K562 (cell line): Measurements from ENCODE around the gene ARHGEF25.

Source experiments
- BACH1 ChIP-seq: fragments of 200-800 bp; sonication (Bioruptor generic); IDR thresholded peaks from 2 replicates; pipeline ENCODE4 v1.6.1; 2016; ENCODE audit warnings: missing genetic modification characterization, missing compliant biosample characterization
- CHD4 ChIP-seq: fragments of 200-600 bp; sonication (generic); IDR thresholded peaks from 3 replicates; pipeline ENCODE4 v1.6.1; 2012; ENCODE audit warnings: low read depth, mild to moderate bottlenecking, mixed read lengths, low read length, inconsistent platforms; ENCODE audit not compliant: insufficient read depth, insufficient replicate concordance, poor library complexity, severe bottlenecking
- EZH2 ChIP-seq: IDR thresholded peaks from 2 replicates; pipeline ENCODE4 v1.6.1; 2012; ENCODE audit warnings: low read depth, mild to moderate bottlenecking, inconsistent platforms, low read length, borderline replicate concordance
- HCFC1 ChIP-seq: IDR thresholded peaks from 2 replicates; pipeline ENCODE4 v1.6.1; 2012; ENCODE audit warnings: low read depth, low read length, improper control_type of control experiment
- JUND ChIP-seq, 2 experiments: IDR thresholded peaks; 2 replicates in 1 of 2; 3 replicates in 1 of 2; pipeline ENCODE4 v1.6.1; 2011; ENCODE audit warnings: borderline replicate concordance in 2 of 2, low read depth in 2 of 2, low read length in 2 of 2, improper control_type of control experiment in 1 of 2, missing biosample characterization in 1 of 2, missing genetic modification characterization in 1 of 2, missing genetic modification reagents in 1 of 2
- MEF2A ChIP-seq: IDR thresholded peaks from 2 replicates; pipeline ENCODE4 v1.6.1; 2011; ENCODE audit warnings: low read depth, mild to moderate bottlenecking, low read length, moderate library complexity; ENCODE audit not compliant: control insufficient read depth
- MIER1 ChIP-seq: fragments of 450-650 bp; IDR thresholded peaks from 2 replicates; pipeline ENCODE4 v1.6.1; 2016; ENCODE audit warnings: antibody characterized with exemption, mild to moderate bottlenecking, low read depth
- RAD21 ChIP-seq, 2 experiments: fragments of 250-450 bp in 1 of 2; fragments of 450-650 bp in 1 of 2; sonication (Bioruptor Pico) in 1 of 2; formaldehyde crosslinking in 1 of 2; IDR thresholded peaks in 1 of 2; conservative IDR thresholded peaks in 1 of 2; 2 replicates each; pipeline versions ENCODE4 v1.4.0 to v1.8.0; 2020 to 2022; ENCODE audit warnings: mild to moderate bottlenecking in 2 of 2, moderate library complexity in 1 of 2
- REST ChIP-seq, 2 experiments: fragments of 450-650 bp; formaldehyde crosslinking in 1 of 2; IDR thresholded peaks; 2 replicates each; pipeline versions ENCODE4 v1.4.0 to v1.6.1; 2014 to 2020; ENCODE audit warnings: mild to moderate bottlenecking in 2 of 2, borderline replicate concordance in 1 of 2, low read depth in 1 of 2
- TAF9B ChIP-seq: fragments of 450-650 bp; IDR thresholded peaks from 2 replicates; pipeline ENCODE4 v1.6.1; 2018; ENCODE audit warnings: mild to moderate bottlenecking; ENCODE audit not compliant: partially characterized antibody
- USF2 ChIP-seq: sonication (generic); formaldehyde crosslinking; IDR thresholded peaks from 2 replicates; pipeline ENCODE4 v1.5.0; 2020; ENCODE audit warnings: missing genetic modification reagents
- ZNF263 ChIP-seq: sonication (generic); formaldehyde crosslinking; IDR thresholded peaks from 2 replicates; pipeline ENCODE4 v1.8.0; 2022; ENCODE audit warnings: mild to moderate bottlenecking, missing genetic modification reagents, borderline replicate concordance
- ZNF740 ChIP-seq, 3 experiments: fragments of 200-800 bp in 1 of 3; sonication (Bioruptor generic) in 1 of 3; sonication (generic) in 1 of 3; formaldehyde crosslinking in 1 of 3; IDR thresholded peaks; 2 replicates each; pipeline versions ENCODE4 v1.6.1 to v1.8.0; 2016 to 2022; ENCODE audit warnings: mild to moderate bottlenecking in 2 of 3, missing compliant biosample characterization in 2 of 3, missing genetic modification characterization in 2 of 3, missing genetic modification reagents in 1 of 3

DNA sequence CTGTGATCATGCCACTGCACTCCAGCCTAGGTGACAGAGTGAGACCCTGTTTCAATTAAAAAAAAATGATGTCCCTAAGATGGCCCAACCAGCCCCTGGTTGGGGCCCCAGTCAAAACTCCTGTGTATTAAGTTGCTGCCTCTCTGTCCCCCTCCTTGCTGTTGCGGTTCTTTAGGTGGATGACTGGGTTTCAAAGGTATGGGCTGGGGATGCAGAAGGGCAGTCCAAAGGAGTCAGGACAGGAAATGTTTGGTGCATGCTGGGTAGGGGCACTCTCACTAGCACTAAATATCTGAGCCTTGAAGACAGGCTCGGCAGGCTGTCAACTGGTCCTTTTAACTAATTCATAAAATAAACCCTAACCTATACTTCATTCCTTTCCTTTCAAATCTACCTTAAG lies 32.2 kb upstream of the ARHGEF25 start:
- TF ChIP-seq ZNF263 (CRISPR knock-in tag), result no peak
- TF ChIP-seq RAD21 (CRISPR knock-in tag; conservative IDR thresholded peaks at IDR 0.05 in 1 of 2, IDR thresholded peaks at IDR 0.05 in 1 of 2), result no peak
- no peak for TF ChIP-seq BACH1 (tag)
- TF ChIP-seq ZNF740 (CRISPR knock-in tag; IDR thresholded peaks at IDR 0.05), result no peak
- TF ChIP-seq ZNF740 (tag; IDR thresholded peaks at IDR 0.05), result no peak
- TF ChIP-seq CHD4, result no peak
- no peak for TF ChIP-seq USF2 (CRISPR knock-in tag)
- TF ChIP-seq MIER1, result no peak
- no peak for TF ChIP-seq TAF9B
- TF ChIP-seq EZH2, result no peak
- no peak for TF ChIP-seq MEF2A
- TF ChIP-seq HCFC1, result no peak
- TF ChIP-seq JUND (IDR thresholded peaks at IDR 0.05; ENCODE audit: borderline replicate concordance, low read depth, low read length), result no peak
- TF ChIP-seq JUND (tag; IDR thresholded peaks at IDR 0.05; ENCODE audit: borderline replicate concordance, low read depth, low read length), result no peak
- no peak for TF ChIP-seq REST (IDR thresholded peaks at IDR 0.05; ENCODE audit: borderline replicate concordance)
- TF ChIP-seq REST (CRISPR knock-in tag; IDR thresholded peaks at IDR 0.05; ENCODE audit: low read depth), result no peak
